Omental fat pad (tissue), 4 donors: ENCODE measurements around the gene RHOB. TPM values are rescaled to one million over a fixed set of nuclear protein-coding genes. Genes with fewer than 3 reads are reported as not detected.
A peak's percentile ranks its signal among the peaks of the same experiment; 100 is the strongest.

ENCODE experiments used
- ATAC-seq: fragments of 150-250 bp; one replicate; pipeline ENCODE4 v1.9.1; 2016; ENCODE audit warnings: mild to moderate bottlenecking, moderate library complexity; ENCODE audit not compliant: low FRiP score
- DNase-seq: peaks from one replicate; pipeline ENCODE4 v3.0.0-alpha.2; 2019; ENCODE audit warnings: low spot score
- CTCF ChIP-seq, 3 donors: fragments of 450-650 bp; IDR thresholded peaks; one replicate each; pipeline ENCODE4 v1.5.1; 2016 to 2017; ENCODE audit warnings: antibody characterized with exemption in 3 of 3, mild to moderate bottlenecking in 3 of 3, moderate library complexity in 2 of 3
- total RNA-seq, 4 donors: library from RNA; depleted of rRNA; stranded (reverse); fragments of >200 nt; gene quantifications; one replicate each; pipeline ENCODE4 v1.1.0, GENCODE V29; 2016

The RHOB gene
- total RNA-seq: 1,000 to 10,000 TPM in 3 of 4 donors, 100 to 1,000 TPM in 1; 917 to 1,730 (median 1,246) TPM

DNA sequence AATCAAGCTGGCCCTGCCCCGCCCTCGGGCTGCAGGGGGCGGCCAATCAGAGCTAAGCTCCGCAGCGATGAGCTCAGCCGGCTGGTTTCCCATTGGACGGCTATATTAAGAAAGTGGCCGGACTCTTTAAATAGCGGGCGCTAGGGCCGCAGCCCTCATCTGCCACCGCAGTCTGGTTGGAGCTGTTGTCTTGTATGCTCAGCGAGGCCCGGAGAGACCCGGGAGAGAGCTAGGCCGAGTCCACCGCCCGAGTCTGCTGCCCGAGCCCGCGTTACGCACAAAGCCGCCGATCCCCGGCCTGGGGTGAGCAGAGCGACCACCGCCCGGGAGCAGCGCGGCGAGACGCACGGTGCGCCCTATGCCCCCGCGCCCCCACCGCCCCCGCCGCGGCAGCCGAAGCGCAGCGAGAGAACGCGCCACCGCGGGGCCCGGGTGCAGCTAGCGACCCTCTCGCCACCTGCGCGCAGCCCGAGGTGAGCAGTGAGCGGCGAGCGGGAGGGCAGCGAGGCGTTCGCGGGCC, at the start of gene RHOB:
TSS of gene RHOB (plus strand) at position 158 of the 520 bp plus-strand sequence. CDS start 392 bp downstream, outside the sequence.
- ATAC-seq: peak; percentile 73
- no peak for TF ChIP-seq CTCF (IDR thresholded peaks at IDR 0.05)
- DNase-seq: peak; percentile 91

DNA sequence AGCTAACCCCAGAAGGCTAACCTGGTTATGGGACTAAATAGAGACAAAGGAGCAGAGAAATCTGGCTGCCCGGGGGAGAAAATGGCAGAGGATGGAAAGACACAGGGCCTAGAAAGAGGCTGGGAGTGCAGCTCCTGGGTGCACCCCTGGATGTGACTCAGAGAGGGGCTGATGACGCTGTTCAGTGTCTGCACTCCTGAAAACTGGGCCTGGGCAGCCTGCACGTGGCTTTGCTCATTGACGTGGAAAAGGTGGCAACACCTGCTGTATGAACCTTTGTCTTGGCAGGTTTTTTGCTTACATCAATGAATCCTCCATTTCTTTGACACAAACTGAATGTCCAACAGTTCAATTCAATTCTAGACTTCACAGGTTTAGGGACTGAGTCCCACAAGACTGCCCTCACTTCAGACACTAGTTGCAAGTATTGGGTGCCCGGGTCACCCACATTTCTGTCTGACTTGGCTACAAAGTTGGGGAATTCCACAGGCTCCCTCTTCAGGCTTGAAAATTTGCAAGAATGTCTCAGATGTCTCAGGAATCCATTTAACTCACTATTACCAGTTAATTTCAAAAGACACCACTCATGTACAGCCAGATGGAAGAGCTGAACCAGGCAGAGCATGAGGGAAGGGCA, 48.9 kb upstream of the RHOB start:
- DNase-seq (no peak), ATAC-seq (no peak)
- TF ChIP-seq CTCF (IDR thresholded peaks at IDR 0.05): no peak

DNA sequence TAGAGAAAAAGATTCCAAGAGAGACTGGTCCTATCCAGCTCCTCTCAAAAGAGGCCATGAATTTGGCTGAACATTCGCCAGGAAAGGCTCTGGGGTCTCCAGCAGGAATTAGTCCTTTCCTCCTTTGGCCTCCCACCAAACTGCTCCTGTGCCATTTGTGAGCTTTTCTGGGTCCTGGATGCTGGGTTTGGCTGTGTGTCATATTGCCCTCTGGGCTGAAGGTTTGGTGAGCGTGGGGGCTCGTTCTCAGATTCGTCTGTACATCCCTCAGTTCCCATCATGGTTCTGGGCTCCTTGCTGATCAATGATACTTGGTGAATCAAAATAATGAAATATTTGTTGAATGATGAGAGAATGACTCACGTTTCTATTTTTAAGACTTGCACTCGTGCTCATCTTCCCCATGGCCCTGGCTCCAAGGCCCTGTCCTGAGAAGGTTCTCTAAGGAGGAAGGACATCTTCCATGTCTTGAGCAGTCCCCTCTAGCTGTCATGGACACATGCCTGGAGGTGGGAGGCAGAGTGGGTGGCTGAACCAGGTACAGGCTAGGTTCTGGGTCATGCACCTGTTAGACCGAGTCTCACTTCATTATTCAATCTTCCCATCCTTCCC, 47.8 kb upstream of the RHOB start:
- no peak for DNase-seq
- ATAC-seq: no peak
- TF ChIP-seq CTCF (IDR thresholded peaks at IDR 0.05): no peak

- no peak for DNase-seq
- no peak for ATAC-seq
- no peak for TF ChIP-seq CTCF (IDR thresholded peaks at IDR 0.05)
These were observed 46.6 kb upstream of the RHOB start for GRCh38 chr2:20400306-20400705.

- TF ChIP-seq CTCF (IDR thresholded peaks at IDR 0.05): no peak
- DNase-seq: no peak
- no peak for ATAC-seq
These were observed 45.9 kb upstream of the RHOB start for GRCh38 chr2:20400787-20401488.

DNA sequence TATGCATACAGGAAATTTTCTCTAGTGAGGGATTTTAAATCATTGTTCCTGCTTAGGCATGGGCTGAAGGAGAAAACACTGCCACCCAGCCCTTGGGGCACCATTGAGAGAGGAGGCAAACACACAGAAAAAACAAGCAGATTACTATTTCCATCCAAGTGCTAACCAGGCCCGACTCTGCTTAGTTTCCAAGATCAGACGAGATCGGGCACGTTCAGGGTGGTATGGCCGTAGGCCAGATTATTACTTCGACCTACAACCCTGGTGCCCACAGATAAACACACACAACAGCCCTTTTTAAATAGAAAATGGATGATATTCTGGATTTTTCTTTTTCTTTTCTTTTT, 45.4 kb upstream of the RHOB start:
- TF ChIP-seq CTCF (IDR thresholded peaks at IDR 0.05): no peak
- DNase-seq: no peak
- ATAC-seq: no peak
